Left ventricle myocardium inferior (tissue), 1 donor: Measurements from ENCODE around the gene SRGN. TPM values are rescaled to one million over a fixed set of nuclear protein-coding genes. Genes with fewer than 3 reads are reported as not detected.

Experiments
- DNase-seq: peaks from one replicate; pipeline ENCODE4 v3.0.0-alpha.2; 2020
- H3K27ac ChIP-seq: fragments of 200-600 bp; replicated peaks from 2 replicates; pipeline ENCODE4 v1.8.0; 2021
- H3K27me3 ChIP-seq: fragments of 200-600 bp; 2 replicates; pipeline ENCODE4 v1.8.0; 2021; ENCODE audit warnings: low read depth
- H3K36me3 ChIP-seq: fragments of 200-600 bp; 2 replicates; pipeline ENCODE4 v1.8.0; 2021
- H3K4me1 ChIP-seq: fragments of 200-600 bp; 2 replicates; pipeline ENCODE4 v1.8.0; 2021
- H3K4me3 ChIP-seq: fragments of 200-600 bp; 2 replicates; pipeline ENCODE4 v1.8.0; 2021; ENCODE audit warnings: mild to moderate bottlenecking, moderate library complexity
- H3K9me3 ChIP-seq: fragments of 200-600 bp; replicated peaks from 2 replicates; pipeline ENCODE4 v1.8.0; 2021
- intact Hi-C: fragments of 100-400 bp; cut with micrococcal nuclease; formaldehyde crosslinking; loops from one replicate; pipeline ENCODE4 v1.11.0; 2022
- total RNA-seq: library from RNA; stranded (reverse); fragmentation: NEBNext Ultra II Directional; extraction: Animal tissue kit (Norgen Biotek cat#: 25700); gene quantifications from one replicate; pipeline ENCODE4 v1.2.1, GENCODE V29; 2021
- TF ChIP-seq, protein P1 (sequence below): fragments of 200-600 bp; IDR thresholded peaks from 2 replicates; pipeline ENCODE4 v1.8.0; 2021; ENCODE audit warnings: antibody characterized with exemption, mild to moderate bottlenecking, borderline replicate concordance
- donor health status: DM: no; HTN: yes; CAD: no; lungs with severe emphysema.

SRGN gene
- total RNA-seq, 1 donor from 2014 or later, result 37.2 TPM

DNA sequence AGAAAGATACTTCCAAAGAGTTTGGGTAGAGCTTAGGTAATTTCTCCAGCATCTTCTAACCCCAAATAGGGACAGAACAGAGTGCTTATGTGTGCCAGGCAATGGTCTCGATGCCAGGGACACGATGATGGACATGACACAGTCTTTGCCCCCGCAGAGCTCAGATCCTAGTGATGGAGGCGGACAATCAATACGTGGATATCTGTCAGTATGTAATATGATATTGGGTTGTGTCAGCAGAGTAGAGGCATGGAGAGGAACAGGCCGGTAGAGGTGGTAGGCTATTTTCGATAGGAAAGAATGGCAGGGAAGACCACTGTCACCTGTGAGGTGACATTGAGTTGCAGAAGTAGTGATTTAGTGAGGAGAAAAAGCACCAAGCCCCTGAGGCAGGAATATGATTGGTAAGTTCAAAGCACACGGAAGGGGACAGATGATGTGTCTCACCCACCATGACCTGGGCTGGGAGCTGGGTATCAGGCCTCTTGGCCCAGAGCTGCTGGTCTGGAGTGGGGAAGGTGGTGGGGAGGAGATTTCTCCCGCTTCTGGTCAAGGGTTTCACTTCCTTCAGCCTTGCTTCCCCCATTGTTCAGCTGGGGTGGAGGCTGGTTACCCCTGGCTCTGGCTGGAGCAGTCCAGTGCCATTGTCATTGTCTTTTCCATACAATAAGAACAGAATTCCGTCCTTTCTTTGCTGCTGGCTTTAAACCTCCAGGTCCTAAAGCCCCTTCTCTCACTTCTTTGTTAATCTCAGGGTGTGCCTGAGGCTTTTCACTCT lies 36.0 kb upstream of the SRGN start:
- H3K27me3 ChIP-seq, result no peaks in the 10 kb centered on the region
- intact Hi-C loops, result no loop called here
- peak overlapping the region; percentile 54 for H3K27ac ChIP-seq

DNA sequence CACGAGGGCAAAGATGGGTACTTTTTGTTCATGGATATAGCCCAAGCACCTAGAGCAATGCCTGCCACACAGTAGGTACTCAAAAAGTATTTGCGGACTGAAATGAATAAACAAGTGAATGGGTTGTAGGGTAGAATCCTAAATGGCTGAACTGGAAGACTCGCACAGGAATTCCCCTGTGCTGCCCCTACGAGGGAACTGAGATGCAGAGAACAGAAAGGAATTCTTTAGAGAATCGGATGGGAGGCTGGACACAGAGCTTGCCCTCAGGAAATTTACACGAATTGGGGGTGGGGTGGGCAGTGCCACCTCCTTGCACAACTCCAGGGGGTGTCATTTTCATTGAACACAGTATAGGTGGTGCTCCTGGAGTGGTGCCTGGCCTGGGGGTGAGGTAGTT lies 35.2 kb upstream of the SRGN start:
- intact Hi-C loops, result no loop called here

More for the DNA sequence above, 36.0 kb upstream of the SRGN start:
- Histone ChIP-seq H3K9me3 (no peaks in the 10 kb centered on the region), H3K4me1 (peaks cover 12% of the 10 kb centered on the region), H3K36me3 (no peaks in the 10 kb centered on the region), H3K4me3 (no peak overlapping the region)
- TF ChIP-seq, protein P1, sequence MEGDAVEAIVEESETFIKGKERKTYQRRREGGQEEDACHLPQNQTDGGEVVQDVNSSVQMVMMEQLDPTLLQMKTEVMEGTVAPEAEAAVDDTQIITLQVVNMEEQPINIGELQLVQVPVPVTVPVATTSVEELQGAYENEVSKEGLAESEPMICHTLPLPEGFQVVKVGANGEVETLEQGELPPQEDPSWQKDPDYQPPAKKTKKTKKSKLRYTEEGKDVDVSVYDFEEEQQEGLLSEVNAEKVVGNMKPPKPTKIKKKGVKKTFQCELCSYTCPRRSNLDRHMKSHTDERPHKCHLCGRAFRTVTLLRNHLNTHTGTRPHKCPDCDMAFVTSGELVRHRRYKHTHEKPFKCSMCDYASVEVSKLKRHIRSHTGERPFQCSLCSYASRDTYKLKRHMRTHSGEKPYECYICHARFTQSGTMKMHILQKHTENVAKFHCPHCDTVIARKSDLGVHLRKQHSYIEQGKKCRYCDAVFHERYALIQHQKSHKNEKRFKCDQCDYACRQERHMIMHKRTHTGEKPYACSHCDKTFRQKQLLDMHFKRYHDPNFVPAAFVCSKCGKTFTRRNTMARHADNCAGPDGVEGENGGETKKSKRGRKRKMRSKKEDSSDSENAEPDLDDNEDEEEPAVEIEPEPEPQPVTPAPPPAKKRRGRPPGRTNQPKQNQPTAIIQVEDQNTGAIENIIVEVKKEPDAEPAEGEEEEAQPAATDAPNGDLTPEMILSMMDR, result no peak
- DNase-seq, result no peak

DNA sequence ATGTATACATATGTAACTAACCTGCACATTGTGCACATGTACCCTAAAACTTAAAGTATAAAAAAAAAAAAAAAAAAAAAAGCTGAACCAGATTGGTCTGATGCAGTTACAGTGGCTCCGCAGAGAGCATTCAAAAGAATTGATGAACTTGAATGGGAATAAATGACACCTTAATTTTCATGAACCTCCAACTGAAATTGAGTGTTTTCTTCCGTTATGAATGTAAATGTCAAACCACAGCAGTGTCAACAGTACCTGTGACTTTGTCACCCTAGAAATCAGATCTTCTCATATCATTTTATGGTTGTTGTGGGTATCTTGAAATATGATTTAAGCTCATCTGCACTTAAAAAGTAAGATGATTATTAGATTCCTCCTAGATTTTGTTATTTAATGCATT lies 32.7 kb upstream of the SRGN start:
- H3K9me3 ChIP-seq, result no peaks in the 10 kb centered on the region
- H3K4me1 ChIP-seq, result peaks cover 32% of the 10 kb centered on the region
- DNase-seq, result no peak
- intact Hi-C loops, result no loop called here
- H3K4me3 ChIP-seq, result no peak overlapping the region
- TF ChIP-seq, protein P1, result no peak
- no peak overlapping the region for H3K27ac ChIP-seq
- H3K36me3 ChIP-seq, result no peaks in the 10 kb centered on the region
- no peaks in the 10 kb centered on the region for H3K27me3 ChIP-seq

More for the DNA sequence above, 35.2 kb upstream of the SRGN start:
- Histone ChIP-seq H3K4me3 (no peak overlapping the region), H3K27me3 (no peaks in the 10 kb centered on the region), H3K4me1 (peaks cover 20% of the 10 kb centered on the region), H3K9me3 (no peaks in the 10 kb centered on the region), H3K36me3 (no peaks in the 10 kb centered on the region), H3K27ac (peak overlapping the region; percentile 54)
- no peak for DNase-seq
- TF ChIP-seq, protein P1, result no peak

DNA sequence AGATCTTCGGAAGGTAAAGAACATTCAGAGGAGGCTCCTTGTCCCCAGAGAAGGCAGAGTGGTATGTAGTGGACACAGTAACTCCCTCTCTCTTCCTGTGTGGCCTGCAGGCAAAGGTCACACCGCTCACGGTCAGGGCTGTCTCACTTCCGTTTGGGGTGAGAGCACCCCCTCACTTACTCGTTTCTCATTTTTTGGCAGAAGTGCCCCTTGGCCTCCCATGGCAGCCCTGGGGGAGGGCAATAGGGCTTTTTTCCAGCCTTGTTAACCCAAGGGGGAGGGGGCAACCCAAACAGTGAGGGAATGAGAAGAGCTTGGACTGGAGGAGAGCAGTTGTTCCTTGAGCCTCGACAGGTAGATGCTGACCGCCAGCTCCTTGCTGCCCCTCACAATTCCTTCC lies 31.8 kb upstream of the SRGN start:
- intact Hi-C loops, result no loop called here
- H3K27me3 ChIP-seq, result no peaks in the 10 kb centered on the region
- TF ChIP-seq, protein P1, result no peak

DNA sequence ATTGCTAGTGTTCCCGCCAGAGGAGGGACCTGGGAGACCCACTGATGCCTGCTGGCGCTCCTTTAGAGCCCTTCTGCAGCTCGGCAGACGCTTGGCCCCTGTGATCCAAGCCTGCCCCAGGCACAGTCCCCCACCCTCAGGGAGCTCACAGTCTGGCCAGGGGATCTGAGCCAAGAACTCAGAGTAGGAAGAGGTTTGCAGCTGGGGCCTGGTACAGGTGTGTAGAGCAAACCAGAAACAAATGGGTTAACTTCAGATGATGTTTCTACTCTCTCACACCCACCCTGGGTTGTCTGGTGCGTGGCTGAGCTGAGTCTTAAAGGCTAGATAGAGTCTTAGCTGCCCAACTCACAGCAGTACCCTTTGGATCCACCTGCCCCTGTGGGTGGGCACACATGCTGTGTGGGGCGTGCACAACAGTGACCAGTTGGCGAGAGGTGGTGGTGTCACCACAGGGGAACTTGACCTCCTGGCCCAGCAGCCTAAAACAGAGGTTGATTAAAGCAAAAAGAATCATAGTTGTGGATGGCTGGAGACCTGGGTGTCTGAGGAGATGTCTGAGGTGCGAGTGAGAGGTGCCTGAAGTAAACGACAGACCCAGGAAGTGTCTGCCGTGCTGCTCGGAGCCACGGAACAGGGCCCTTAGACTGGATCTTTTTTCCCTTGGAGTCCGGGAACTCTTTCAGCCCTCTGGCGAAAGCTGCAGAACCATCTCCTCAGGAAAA lies 31.2 kb upstream of the SRGN start:
- H3K27ac ChIP-seq, result peak overlapping the region; percentile 80
- DNase-seq, result no peak
- H3K4me3 ChIP-seq, result no peak overlapping the region
- no peaks in the 10 kb centered on the region for H3K9me3 ChIP-seq
- intact Hi-C loops, result no loop called here
- TF ChIP-seq, protein P1, result no peak
- H3K4me1 ChIP-seq, result peaks cover 44% of the 10 kb centered on the region
- no peaks in the 10 kb centered on the region for H3K27me3 ChIP-seq
- no peaks in the 10 kb centered on the region for H3K36me3 ChIP-seq

More for the DNA sequence above, 31.8 kb upstream of the SRGN start:
- Histone ChIP-seq H3K4me1 (peaks cover 41% of the 10 kb centered on the region), H3K36me3 (no peaks in the 10 kb centered on the region), H3K27ac (peak overlapping the region; percentile 80), H3K9me3 (no peaks in the 10 kb centered on the region), H3K4me3 (no peak overlapping the region)
- no peak for DNase-seq
